Amygdala (tissue), 56 donors: Measurements from ENCODE around the gene MYH9.
A peak's percentile ranks its signal among the peaks of the same experiment; 100 is the strongest.
"Not testable (repeated sequence)": the region's sequence is repeated elsewhere in the genome, so short reads cannot be mapped to it uniquely, and the experiment has no call there.

Source experiments
- DNase-seq, 56 donors: peaks; one replicate each; lab custom pipeline; 2025; lab: John Stamatoyannopoulos, UW

MYH9 gene

DNA sequence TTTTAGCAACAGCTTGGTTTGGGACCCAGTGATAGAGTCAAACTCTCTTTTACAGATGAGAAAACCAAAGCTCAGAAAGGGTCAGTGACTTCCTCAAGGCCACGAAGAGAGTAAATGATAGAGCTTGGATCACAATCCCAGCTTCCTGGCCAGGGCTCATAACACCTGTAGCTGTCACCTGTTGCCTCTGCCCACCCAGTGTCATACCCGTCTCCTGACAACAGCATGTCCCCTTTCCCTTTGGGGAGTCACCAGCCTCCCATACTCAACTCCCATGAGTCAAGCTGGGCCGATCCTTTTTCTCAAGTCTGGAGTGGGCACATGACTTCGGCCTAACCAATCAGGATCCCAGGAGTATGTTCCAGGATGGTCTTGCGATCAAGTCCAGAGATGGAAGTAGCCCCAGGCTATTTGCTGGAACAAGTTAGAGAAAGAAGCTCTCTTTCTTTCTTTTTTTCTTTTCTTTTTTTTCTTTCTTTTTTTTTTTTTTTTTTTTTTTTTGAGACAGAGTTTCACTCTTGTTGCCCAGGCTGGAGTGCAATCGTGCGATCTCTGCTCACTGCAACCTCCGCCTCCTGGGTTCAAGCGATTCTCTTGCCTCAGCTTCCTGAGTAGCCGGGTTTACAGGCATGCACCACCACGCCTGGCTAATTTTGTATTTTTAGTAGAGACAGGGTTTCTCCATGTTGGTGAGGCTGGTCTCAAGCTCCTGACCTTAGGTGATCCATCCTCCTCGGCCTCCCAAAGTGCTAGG is 27.8 kb upstream of the MYH9 start:
- no peak for DNase-seq

DNA sequence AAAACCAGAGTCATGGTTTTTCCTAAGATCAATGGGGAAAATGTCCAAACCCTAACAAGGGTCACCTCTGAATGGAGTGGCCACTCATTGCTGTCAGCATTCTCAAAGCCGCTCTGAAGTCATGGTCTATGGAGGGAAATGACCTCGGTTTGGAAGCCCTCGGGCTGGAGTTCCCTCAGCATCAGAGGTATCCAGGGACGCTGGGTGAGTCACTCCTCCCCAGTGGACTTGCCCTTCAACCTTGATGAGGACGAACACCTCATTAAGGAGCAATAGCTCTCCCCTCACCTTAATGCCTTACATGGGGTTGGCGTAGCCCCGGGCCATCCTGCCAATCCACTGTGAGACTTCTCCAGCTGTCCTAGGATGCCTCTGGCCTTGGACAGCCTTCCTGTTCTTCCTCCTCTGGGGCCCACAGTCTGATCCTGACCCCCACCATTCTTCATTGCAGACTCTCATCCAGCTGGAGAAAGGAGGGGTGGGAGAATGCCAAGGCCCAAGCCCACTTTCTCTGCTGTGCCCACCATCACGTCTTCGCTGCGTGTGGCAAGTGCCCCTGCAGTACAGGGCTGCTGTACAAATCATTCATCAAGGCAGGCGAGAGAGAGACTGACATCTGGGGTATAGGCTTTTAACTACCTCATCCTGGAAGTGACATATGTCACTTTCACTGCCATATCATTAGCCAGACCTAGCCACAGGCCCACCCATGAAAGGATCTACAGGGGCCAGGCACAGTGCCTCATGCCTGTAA is 25.4 kb upstream of the MYH9 start:
- no peak for DNase-seq

DNA sequence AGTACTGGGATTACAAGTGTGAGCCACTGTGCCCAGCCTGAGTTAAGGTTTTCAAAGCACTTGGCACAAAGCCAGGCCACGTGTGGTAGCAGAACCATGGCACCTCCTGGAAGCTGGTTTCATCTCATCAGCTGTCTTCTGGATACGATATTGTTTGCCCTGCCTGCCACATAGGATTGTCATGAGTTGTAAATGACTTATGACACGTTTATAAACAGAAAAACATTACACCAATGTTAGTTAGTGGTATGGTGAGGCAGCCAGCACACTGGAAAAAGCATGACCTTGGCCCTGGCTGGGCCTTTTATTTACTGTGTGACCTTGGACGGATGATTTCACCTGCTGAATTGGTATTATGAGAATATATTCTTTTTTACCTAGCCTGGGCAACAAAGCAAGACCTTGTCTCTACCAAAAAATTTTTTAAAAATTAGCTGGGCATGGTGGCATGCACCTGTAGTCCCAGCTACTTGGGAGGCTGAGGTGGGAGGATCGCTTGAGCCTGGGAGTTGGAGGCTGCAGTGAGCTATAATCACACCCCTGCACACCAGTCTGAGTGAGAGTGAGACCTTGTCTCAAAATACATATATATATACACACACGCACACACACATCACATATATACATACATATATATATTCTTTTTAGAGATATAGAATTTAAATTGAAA is 24.0 kb upstream of the MYH9 start:
- no peak for DNase-seq

DNA sequence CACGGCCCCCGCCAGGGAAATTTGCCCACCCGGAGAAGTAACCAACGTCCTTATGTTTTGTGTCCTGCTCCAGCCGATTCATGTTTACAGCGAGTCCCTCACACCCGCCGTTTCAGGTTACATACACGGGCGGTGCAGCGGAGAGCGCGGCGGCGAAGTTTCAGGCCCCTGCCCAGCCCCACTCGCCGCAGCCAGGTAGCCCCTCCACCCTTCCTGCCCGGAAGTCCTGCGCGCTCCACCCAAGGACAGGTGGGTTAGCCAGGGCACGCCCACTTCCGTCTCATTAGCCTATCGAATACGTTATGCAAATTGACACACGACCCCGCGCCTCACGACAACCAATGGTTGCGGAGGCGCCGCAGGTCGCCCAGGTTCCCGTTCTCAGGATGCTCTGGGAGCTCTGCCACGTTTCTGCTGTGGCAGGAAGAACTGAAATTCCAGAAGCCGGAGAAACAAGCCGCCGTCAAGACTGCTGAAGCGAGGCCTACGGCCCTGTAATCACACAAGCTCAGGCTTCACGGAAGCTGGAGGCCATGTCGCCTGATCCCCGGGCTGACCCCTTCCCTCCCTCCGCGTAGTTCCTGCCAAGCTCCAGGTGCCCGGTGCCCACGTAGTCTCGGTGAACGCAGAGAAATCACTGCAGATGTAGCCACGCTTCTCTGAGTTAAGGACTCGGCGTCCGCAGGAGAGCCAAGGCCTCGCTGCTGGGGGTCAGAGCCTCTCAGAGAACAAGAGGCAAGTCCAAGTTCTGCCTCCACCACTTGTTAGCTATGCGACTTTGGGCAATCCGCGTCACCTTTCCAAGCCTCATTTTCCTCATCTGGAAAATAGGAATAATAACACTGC is 22.4 kb upstream of the MYH9 start:
- DNase-seq = peak in 32 of 56 donors; percentile 6 to 68 (median 37)

DNA sequence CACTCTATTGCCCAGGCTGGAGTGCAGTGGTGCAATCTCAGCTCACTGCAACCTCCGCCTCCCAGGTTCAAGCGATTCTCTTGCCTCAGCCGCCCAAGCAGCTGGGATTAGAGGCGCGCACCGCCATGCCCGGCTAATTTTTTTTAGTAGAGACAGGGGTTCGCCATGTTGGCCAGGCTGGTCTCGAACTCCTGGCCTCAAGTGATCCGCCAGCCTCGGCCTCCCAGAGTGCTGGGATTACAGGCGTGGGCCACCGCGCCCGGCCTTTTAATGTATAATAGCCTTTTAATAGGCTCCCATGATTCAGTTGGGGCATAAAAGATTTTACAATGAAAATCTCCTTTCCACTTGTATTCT is 21.8 kb upstream of the MYH9 start:
- DNase-seq = not testable (repeated sequence)

DNA sequence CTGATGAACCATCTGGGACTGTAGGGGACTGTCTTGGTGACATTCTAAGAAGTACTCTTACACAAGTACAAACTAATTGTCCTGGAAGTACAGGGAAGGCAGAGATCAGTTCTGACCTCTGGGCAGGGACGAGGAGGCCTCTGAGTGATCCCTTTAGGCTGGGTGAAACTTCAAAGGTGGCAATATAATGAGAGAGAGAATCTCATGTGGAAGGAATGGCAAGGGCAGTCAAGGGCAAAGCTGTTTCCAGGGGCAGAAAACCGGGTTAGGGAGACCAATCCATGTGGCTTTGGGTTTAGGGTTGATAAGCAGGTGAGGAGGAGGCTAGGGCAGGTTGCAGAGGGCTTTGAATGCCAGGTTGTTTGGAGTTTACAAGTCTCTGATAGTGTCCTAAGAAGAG is 21.3 kb upstream of the MYH9 start:
- no peak for DNase-seq

DNA sequence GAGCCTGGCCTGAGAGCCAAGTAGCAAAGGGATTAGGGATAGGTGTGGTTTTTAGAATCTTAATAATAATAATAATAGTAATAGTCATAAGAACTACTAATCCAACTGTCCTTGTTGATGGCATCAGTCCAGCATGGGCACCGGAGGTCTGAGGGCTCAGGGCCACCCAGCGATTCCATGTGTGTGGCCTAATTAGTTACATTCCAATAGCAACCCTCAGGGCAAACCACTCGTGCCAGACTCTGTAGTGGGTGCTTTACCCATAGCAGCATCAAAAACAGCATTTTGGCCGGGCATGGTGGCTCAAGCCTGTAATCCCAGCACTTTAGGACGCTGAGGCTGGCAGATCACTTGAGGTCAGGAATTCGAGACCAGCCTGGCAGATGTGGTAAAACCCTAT is 19.0 kb upstream of the MYH9 start:
- DNase-seq = no peak

DNA sequence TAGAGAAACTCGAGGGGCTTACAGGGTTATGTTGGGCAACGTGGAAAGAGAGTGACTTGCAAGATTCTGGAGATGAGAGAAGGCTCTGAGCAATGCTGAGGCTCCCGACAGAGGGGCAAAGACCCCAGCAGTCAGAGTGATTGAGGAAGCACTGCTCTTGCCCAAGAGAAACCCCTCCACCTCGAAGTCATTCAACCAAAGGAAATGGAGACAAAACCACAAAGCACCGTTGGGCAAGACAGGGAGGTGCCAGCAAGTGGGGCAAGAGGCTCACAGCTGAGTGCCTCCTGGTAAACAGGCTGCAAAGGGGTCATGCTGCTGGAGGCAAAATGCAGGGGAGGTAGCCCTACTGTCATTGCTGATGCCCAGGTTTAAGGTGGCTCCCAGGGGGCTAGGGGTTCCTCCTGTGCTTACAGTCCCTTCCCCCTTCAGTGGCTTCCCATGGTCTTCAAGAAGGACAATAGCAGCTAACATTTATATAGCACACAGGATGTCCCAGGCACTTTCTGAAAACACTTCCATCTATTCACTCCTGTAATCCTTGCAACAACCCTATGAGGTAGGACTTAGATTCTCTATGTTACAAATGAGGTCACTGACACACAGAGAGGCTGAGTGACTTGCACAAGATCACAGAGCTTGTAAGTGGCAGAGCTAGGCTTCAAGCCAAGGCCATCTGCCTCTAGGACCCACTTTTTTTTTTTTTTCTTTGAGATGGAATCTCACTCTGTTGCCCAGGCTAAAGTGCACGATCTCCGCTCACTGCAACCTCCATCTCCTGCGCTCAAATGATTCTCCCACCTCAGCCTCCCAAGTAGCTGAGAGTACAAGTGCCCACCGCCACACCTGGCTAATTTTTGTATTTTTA is 18.1 kb upstream of the MYH9 start:
- DNase-seq = peak in 1 of 56 donors; percentile 12

DNA sequence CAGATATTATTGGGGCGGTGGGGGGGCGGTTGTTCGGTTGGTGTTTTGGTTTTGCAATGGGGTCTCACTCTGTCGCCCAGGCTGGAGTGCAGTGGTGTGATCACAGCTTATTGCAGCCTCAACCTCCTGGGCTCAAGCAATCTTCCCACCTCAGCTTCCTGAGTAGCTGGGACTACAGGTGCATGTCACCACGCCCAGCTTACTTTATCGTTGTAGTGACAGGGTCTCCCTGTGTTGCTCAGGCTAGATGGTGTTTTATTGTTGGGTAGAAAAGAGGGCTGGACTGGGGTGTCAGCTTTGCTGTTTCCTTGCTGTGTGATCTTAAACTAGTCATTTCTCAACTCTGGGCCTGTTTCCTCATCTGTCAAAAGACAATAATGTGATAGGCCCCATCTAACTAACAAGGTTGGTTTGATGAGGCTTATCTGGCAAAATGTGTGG is 17.5 kb upstream of the MYH9 start:
- DNase-seq = no peak

DNA sequence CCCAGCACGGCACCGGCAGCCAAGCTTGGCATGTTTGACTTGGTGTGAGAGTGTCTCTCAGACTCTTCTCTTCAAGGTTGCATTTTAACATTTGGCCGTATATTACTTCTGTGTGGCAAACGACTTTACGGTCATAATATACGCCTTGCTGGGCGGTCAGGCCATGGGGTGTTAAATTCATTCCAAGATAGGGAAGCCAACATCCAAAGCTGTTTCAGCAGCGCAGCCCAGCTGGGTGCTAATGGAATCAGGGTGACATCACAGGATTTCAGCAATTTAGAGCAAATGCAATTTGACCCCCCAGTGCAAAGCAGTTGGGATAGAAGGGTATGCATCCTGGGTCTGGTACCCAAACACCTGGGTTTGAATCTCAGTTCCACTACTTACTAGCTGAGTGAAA is 16.7 kb upstream of the MYH9 start:
- DNase-seq = no peak

DNA sequence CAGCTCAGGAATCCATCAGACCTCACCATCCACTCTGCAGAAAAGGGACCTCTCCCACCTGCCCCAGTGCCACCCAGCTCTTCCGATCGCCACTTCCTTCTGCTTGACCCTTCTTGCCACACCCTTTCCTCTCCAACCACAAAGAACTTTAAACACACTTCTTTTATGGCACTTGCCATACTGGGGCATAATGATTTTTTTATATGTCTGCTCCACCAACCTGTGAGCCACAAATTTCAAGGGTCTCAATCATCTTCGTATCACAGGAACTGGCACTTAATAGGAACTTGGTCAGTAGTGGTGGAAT is 11.7 kb upstream of the MYH9 start:
- DNase-seq = no peak

DNA sequence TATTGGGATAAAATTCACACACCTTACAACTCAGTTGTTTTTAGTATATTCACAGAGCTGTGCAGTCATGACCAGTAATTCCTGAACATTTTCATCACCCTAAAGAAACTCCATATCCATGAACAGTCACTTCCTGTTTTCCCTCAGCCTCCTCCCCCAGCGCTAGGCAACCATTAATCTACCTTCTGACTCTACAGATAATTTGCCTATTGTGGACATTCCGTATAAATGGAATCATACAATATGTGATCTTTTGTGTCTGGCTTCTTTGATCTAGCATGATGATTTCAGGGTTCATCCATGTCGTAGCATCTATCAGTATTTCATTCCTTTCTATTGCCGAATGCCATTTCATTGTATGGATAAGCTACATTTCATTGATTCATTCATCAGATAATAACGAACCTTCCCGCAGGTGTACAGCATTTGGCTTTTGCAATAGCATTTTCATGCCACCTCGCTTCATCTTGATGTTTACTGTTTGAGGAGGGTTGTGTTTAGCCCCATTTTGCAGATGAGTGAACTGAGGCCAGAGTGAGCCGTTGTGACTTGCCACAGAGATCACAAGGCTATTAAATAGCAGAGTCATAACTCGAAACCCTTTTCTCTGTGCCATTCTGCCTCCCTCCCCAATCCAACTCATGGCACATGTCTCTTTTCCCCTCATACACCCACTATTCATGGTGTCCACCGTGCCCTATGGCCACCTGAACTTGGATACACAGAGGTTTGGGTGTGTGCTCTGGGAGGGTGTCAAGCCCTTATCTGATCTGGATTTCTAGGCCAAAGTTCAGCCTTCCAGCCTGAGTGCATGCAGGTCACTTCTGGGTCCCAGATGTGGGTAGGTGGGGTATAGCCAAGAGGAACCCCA is 11.1 kb upstream of the MYH9 start:
- DNase-seq = no peak

DNA sequence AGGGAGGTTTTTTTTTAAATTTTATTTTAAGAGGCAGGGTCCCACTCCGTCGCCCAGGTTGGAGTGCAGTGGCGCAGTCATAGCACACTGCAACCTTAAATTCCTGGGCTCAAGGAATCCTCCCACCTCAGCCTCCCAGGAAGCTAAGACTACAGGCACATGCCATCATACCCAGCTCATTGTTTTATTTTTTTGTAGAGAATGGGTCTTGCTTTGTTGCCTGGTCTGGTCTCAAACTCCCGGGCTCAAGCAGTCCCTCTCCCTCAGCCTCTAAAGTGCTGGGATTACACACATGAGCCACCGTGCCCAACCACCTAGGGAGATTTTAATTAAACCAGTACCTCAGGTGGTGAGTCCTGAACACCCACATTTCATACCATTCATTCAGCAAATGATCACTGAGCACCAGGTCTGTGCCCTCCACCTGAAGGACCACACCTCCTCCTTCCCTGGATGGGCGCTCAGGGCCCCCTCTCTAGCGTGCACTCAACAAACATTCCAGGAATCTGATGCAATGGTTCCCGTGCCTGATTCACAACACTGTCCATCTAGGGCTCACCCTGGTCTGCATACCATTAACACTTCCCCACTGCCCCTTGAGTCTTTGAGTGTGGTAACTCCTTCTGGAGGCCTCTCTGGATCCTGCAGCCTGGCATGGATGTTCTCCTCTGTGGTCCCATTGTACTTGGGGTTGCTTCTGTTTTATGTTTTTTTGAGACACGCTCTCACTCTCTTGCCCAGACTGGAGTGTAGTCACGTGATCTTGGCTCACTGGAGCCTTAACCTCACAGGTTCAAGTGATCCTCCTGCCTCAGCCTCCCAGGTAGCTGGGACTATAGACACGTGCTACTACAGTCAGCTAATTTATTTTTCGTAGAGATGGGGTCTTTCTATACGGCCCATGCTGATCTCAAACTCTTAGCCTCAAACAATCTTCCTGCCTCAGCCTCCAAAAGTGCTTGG is 9.6 kb upstream of the MYH9 start:
- no peak for DNase-seq

DNA sequence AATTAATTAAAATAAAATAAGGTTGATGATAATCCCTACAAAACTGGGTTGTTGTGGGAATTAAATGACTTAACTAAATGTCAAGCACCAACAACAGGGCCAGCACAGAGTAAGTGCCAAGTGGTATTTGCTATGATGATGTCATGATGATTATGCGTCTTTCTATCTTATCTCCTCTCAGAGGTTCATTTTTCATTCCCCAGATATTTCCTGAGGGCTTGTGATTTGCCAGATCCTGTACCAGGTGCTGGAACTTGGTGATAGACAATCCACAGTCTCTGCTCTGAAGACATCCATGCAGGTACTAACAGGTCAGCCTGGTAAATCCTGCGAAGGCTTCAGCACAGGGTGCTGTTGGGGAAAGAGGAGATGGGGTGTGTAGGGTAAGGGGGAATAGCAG is 8.1 kb upstream of the MYH9 start:
- no peak for DNase-seq

DNA sequence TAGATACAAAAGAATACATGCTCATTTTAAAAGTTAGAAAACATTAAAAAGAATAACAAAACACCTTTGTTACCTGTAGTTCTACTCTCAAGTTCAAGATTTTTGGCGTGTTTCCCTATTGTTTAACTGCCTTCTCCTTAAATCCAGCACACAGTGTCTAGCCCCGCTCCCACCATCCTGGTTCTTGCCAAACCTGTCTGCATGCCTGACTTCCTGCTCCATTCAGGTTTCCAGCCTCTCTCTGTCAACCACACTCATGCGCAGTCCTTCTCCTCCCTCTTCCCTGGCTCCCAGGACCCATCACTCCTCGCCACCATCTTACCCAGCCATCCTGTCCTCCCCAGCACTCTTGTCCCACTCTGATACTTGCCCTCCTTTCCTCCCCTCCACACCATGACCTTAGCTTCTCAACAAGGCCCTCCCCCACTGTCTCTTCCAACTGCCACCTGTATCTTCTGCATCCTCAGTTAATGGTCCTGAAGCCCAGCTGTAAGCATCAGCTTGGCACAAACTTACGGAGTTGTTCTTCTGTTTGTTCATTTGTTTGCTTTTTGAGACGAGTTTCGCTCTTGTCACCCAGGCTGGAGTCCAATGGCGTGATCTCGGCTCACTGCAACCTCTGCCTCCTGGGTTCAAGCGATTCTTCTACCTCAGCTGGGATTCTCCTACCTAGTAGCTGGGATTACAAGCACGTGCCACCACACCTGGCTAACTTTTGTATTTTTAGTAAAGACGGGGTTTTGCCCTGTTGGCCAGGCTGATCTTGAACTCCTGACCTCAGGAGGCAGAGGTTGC is 7.5 kb upstream of the MYH9 start:
- DNase-seq = no peak

DNA sequence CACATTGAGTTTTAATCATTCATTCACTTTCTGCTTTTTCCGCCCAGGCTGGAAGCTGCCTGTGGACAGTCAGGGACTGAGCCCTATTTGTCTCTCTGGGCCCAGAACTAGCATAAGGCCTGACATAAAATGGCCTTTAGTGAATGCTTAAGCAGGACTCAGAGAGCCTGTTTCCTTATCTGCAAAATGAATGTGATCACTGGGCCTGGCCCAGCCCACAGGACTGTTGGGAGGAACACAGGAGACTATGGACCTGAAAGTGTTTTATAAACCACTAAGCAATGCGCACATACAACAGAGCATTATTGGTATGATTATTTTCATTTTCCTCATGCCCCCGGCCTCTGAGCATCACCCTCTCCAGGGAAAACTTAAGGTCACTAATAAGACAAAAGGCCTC is 3.9 kb upstream of the MYH9 start:
- DNase-seq = no peak

DNA sequence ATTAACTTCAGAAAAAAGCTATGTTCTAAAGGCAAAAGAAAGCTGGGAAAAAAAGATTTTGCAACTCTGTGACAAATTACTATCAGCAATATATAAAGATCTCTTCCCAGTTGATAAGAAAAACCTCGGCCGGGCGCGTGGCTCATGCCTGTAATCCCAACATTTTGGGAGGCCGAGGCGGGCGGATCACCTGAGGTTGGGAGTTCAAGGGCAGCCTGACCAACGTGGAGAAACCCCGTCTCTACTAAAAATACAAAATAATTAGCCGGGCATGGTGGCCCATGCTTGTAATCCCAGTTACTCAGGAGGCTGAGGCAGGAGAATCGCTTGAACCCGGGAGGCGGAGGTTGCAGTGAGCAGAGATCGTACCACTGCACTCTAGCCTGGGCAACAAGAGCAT is 1.4 kb upstream of the MYH9 start:
- not testable (repeated sequence) for DNase-seq
